Skin epidermis (tissue), 12 donors: Measurements from ENCODE around the gene TIGD3.
A peak's percentile ranks its signal among the peaks of the same experiment; 100 is the strongest.
"Not testable (repeated sequence)": the region's sequence is repeated elsewhere in the genome, so short reads cannot be mapped to it uniquely, and the experiment has no call there.

Source experiments
- H3K27ac ChIP-seq, 21 experiments: fragments of 200-600 bp; sonication (generic) in 11 of 21; one replicate each; pipeline ENCODE4 v1.5.0; 2020; ENCODE audit warnings: mild to moderate bottlenecking in 3 of 21, inconsistent platforms in 2 of 21, moderate library complexity in 2 of 21
- H3K4me3 ChIP-seq, 7 experiments: fragments of 200-600 bp; sonication (generic) in 2 of 7; one replicate each; pipeline ENCODE4 v1.5.0; 2020; ENCODE audit warnings: inconsistent platforms in 2 of 7, mild to moderate bottlenecking in 2 of 7, moderate library complexity in 1 of 7

TIGD3 gene

GRCh38 chr11:65321828-65322485 lies 32.6 kb upstream of the TIGD3 start:
- H3K27ac ChIP-seq, result peak overlapping the region in 2 of 21 experiments; percentile 0 to 2
- H3K4me3 ChIP-seq, result no peak overlapping the region

- Histone ChIP-seq H3K4me3 (no peak overlapping the region), H3K27ac (no peak overlapping the region)
Observed at GRCh38 chr11:65323813-65324212, 30.7 kb upstream of the TIGD3 start.

DNA sequence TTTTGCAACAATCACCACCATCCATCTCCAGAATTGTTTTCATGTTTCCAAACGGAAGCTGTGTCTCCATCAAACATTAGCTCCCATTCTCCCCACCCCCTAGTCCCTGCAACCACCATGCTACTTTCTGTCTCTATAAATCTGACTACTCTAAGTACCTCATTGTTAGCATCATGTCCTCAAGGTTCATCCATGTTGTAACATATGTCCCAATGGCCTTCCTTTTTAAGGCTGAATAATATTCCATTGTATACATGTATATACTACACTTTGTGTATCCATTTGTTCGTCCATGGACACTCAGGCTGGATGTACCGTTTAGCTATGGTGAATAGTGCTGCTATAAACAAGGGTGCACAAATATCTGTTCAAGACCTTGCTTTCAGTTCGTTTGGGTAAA lies 29.1 kb upstream of the TIGD3 start:
- Histone ChIP-seq H3K4me3 (no peak overlapping the region), H3K27ac (no peak overlapping the region)

DNA sequence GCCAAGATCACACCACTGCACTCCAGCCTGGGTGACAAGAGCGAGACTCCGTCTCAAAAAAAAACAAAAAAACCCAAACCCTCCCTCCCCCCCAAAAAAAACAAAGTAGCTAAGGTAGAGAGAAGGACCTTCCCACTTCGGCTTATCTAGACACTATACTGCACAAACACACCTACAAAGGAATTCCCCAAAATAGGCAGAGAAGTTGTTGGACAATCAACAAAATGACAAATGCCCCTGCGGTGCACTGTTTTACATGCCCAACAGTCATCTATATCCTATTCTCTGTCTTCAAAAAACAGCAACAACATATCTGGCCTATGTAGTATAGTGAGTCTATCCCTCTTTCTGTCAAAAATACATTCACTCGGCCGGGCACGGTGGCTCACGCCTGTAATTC lies 27.5 kb upstream of the TIGD3 start:
- H3K27ac ChIP-seq, result no peak overlapping the region
- H3K4me3 ChIP-seq, result no peak overlapping the region

- H3K4me3 ChIP-seq, result no peak overlapping the region
- peak overlapping the region in 4 of 21 experiments; percentile 4 to 34 (median 20) for H3K27ac ChIP-seq
Observed at GRCh38 chr11:65329478-65329877, 25.1 kb upstream of the TIGD3 start.

DNA sequence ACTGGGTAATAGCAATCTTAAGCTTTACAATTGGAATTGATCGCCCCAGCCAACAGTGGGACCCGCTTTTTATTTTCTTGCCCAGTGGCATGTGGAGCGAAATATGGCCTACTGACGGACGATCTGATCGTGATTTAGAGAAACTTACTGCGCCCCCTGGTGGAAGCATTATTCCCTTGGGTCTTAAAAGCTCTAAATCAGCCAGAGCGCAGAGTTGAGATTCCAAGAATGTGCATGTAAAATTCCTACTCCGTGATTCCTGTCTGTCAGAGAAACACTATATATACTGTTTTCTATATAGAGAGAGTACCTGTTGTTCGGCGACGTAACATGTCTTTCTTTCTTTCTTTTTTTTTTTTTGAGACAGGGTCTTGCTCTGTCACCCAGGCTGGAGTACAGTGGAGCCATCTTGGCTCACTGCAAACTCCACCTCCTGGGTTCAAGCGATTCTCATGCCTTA lies 24.6 kb upstream of the TIGD3 start:
- peak overlapping the region in 4 of 21 experiments; percentile 4 to 34 (median 20) for H3K27ac ChIP-seq
- H3K4me3 ChIP-seq, result no peak overlapping the region

GRCh38 chr11:65330544-65330943 lies 24.0 kb upstream of the TIGD3 start:
- no peak overlapping the region for H3K27ac ChIP-seq
- no peak overlapping the region for H3K4me3 ChIP-seq

- H3K27ac ChIP-seq, H3K4me3 ChIP-seq: not testable (repeated sequence)
Observed at GRCh38 chr11:65332591-65332990, 22.0 kb upstream of the TIGD3 start.

DNA sequence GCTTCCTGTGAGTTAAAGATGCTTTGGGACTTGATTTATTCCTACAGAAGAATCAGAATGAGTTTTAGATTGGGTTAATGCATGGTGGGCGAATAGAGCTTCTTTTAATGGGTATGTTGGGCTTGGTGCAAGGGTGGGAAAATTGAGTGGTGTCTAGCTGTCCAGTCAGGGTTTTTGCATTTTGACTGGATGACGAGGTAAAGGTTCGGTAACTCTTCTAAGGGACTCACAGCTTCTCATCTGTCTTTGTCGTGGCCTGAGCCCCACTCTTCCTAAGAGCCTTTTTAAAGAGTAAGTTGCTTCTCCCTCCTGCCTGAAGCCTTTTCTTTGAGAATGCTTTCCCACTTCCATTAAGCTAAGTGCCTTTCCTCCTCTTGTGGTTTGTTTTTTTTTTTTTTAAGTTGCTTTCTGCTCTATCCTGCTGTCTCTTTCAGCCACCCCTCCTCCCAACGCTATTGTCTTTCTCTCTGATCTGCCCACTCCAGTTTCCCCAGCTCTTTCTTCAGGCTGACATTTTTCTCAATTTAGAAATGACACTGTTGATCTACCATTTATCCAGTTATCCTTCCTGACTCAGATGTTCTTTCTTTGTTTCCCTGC lies 19.8 kb upstream of the TIGD3 start:
- Histone ChIP-seq H3K27ac (peak overlapping the region in 15 of 21 experiments; percentile 83 to 95 (median 90)), H3K4me3 (peak overlapping the region; percentile 54 to 97 (median 78))

DNA sequence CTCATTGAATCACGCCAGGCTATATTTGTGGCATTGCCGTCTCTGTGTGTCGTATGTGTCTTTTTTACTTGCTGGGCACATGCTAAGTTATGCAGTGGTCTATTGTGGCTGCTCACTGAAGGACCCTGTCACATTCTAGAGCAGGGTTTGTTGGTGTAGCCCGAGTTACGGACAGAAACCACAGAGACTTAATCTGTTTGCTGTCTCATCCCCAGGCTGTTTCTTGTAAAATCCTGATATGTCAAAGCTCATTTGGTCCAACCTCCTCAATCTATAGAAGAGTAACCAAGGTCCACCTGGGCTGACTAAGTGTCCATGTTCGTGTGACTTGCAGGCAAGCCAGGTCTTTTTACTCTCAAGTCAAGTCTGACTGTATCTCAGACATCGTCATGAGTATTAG lies 15.9 kb upstream of the TIGD3 start:
- H3K27ac ChIP-seq, result no peak overlapping the region

GRCh38 chr11:65340226-65340625 lies 14.3 kb upstream of the TIGD3 start:
- H3K27ac ChIP-seq, result no peak overlapping the region

More for the DNA sequence above, 15.9 kb upstream of the TIGD3 start:
- H3K4me3 ChIP-seq, result no peak overlapping the region

GRCh38 chr11:65341856-65342255 lies 12.7 kb upstream of the TIGD3 start:
- no peak overlapping the region for H3K27ac ChIP-seq
- no peak overlapping the region for H3K4me3 ChIP-seq

More at GRCh38 chr11:65340226-65340625, 14.3 kb upstream of the TIGD3 start:
- H3K4me3 ChIP-seq, result no peak overlapping the region

GRCh38 chr11:65351511-65351910 lies 3.0 kb upstream of the TIGD3 start:
- H3K27ac ChIP-seq, result no peak overlapping the region
- no peak overlapping the region for H3K4me3 ChIP-seq

DNA sequence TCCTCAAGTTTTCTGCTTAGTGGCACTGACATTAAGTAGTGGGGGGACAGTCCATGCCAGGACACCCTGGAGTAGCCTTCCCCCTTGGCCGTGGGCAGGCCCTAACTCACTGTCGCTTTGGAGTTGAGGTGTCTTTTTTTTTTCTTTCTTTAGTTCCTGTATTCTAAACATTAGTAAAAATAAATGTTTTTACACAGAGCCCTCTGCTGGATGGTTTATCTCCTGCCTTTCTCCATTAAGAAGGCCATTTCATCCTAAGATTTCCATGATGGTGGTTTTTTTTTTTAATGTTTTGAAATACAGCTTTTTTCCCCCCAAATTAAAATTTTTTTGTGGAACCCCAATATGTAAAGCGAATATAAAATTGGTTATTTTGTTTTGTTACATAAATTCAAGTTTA lies 1.8 kb upstream of the TIGD3 start:
- Histone ChIP-seq H3K27ac (no peak overlapping the region), H3K4me3 (no peak overlapping the region)

GRCh38 chr11:65353376-65353775 lies 1.2 kb upstream of the TIGD3 start:
- peak overlapping the region in 1 of 21 experiments; percentile 8 for H3K27ac ChIP-seq
- no peak overlapping the region for H3K4me3 ChIP-seq

DNA sequence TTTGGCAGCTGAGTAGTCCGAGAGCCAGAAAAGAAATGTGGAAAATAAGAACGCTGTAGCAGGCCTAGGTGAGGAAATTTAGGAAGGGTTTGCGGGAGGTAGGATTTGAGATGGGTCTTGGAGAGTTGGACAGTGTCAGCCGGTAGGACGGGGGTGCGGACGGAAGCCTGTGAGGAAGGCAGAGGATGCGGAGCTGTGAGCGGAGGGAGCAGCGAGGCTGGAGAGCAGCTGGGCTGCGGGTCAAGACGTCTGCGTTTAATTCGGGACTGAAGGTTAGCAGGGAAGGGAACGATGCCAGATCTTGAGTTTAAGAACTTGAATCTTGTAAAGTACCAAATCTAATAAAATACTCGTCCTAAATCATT lies 669 bp upstream of the TIGD3 start:
- H3K27ac ChIP-seq, result peak overlapping the region in 8 of 21 experiments; percentile 2 to 66 (median 29)
- peak overlapping the region; percentile 22 to 79 (median 65) for H3K4me3 ChIP-seq

DNA sequence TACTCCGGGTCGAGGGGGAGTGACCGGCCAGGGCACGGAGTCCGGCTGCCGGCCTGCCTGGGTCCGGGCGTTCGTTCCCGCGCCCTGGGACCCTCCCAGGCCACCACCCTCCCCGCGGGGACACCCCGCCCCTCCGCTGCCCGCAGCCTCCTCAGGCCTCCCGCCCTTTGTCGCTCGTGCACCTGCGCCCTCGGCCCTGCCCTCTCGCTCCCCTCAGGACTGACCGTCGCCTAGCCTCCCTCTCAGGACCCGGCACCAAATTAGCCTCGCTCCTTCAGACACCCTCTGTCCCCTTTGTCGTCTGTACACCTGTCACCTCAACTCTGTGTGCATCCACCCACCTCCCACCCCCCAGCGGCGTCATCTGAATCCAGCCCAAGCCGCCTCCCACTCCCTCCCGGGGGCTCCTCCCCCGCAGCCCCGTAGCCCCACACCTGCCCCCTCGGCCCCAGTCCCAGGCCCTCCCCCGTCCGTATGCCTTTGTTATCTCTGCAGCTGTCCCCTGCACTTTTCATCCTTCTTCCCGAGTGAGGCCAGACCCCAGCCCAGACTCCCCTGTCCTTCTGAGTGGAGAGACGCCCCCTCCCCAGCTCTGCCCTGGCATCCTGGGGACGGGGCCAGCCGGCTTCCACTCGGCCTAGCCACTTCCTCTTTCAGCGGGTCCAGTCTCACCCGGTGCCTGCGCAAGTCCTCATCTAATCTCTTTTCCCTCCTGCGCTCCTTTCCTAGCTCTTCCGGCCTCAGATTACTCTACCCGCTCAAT lies 643 bp downstream of the TIGD3 start:
- peak overlapping the region in 14 of 21 experiments; percentile 4 to 75 (median 45) for H3K27ac ChIP-seq
- H3K4me3 ChIP-seq, result peak overlapping the region; percentile 54 to 79 (median 65)

GRCh38 chr11:65355776-65356393 lies 1.3 kb downstream of the TIGD3 start:
- H3K4me3 ChIP-seq, result peak overlapping the region in 5 of 7 experiments; percentile 17 to 79 (median 62)
- peak overlapping the region in 1 of 21 experiments; percentile 66 for H3K27ac ChIP-seq

DNA sequence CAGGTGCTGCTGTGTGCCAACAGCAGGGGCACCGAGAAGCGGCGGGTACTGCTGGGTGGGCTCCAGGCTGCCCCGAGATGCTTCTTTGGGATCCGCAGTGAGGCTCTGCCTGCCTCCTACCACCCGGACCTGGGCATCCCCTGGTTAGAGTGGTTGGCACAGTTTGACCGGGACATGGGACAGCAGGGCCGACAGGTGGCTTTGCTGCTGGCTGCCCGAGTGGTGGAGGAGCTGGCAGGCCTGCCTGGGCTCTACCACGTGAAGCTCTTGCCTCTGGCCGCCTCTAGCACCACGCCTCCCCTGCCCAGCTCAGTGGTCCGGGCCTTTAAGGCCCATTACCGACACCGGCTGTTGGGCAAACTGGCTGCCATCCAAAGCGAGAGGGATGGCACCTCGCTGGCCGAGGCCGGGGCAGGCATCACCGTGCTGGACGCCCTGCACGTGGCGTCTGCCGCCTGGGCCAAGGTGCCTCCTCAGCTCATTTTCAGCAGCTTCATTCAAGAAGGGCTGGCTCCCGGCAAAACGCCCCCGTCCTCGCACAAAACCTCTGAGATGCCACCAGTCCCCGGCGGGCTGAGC lies 1.9 kb downstream of the TIGD3 start:
- Histone ChIP-seq H3K27ac (no peak overlapping the region), H3K4me3 (peak overlapping the region in 1 of 7 experiments; percentile 79)

- no peak overlapping the region for H3K4me3 ChIP-seq
- H3K27ac ChIP-seq, result no peak overlapping the region
Observed at GRCh38 chr11:65357856-65358356, 3.4 kb downstream of the TIGD3 start.
